ENCODE measurements around the gene C2CD4C. TPM values are rescaled to one million over a fixed set of nuclear protein-coding genes. Genes with fewer than 3 reads are reported as not detected.
"Not testable (repeated sequence)": the region's sequence is repeated elsewhere in the genome, so short reads cannot be mapped to it uniquely, and the experiment has no call there.

The C2CD4C gene
- polyA plus RNA-seq, 1 donor from 2014 or later: 21.4 TPM

DNA sequence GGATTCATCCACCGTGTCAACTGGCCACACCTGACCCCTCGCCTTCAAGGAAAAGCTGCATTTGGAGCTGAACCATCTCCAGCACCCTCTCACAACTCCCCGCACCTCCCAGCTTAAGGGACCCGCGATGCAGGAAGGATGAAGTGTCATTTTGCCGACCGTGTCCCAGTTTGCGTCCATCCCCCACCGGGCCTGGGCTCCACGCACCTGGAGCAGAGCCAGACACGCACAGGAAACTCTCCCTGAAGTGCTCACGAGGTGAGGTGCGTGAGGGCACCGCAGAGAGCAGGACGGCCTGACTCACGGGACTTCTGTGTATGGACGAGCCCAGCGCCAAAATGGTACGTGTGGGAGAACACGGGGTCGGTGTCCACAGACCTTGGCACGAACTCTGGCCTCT lies 44.7 kb upstream of the C2CD4C start:
- H3K79me2 ChIP-seq (replicated peaks; ENCODE audit: insufficient read depth, low read length): no peaks in the 10 kb centered on the region
- H2AFZ ChIP-seq (ENCODE audit: low read depth, low read length): no peak overlapping the region
- TF ChIP-seq POLR2AphosphoS5 (IDR thresholded peaks at IDR 0.05) (no peak), EZH2 (IDR thresholded peaks at IDR 0.05; ENCODE audit: borderline replicate concordance, insufficient read depth, low read length, poor library complexity, severe bottlenecking) (no peak), SMC3 (conservative IDR thresholded peaks at IDR 0.05; ENCODE audit: poor library complexity) (no peak)
- no peak overlapping the region for H3K4me2 ChIP-seq (ENCODE audit: low read length)
- H3K27ac ChIP-seq (ENCODE audit: low read length): no peak overlapping the region
- no peaks in the 10 kb centered on the region for H3K9me2 ChIP-seq (ENCODE audit: insufficient read depth, low read length)
- no peaks in the 10 kb centered on the region for H3F3A ChIP-seq (ENCODE audit: insufficient read depth, low read length, poor library complexity, severe bottlenecking)
- no peaks in the 10 kb centered on the region for H3K27me3 ChIP-seq (ENCODE audit: insufficient read depth, low read depth, low read length)
- H3K36me3 ChIP-seq (ENCODE audit: insufficient read depth, low read length): peaks cover 5% of the 10 kb centered on the region
- H3K4me3 ChIP-seq (ENCODE audit: low read length): no peak overlapping the region
- H3K9ac ChIP-seq (ENCODE audit: low read length): no peak overlapping the region
- no peaks in the 10 kb centered on the region for H4K20me1 ChIP-seq (ENCODE audit: insufficient read depth)
- no peaks in the 10 kb centered on the region for H3K9me3 ChIP-seq (ENCODE audit: low read length)

DNA sequence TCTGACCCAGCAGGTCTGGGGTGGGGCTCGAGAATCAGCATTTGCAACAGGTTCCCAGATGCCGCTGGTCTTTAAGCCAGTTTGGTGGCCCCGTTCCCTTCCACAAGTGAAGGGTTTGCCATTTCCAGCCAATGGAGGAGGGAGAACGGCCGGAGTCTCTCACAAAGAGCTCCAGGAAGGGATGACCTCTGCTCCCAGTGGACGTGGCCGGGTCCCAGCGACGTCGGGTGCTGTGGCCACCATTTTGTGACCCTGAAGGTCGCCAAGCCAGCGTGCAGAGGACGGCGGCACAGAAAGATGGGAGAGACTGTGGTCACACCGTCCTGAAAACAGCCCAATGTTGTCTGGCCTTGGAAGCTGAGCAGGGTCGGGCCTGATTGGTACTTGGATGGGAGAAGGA lies 43.9 kb upstream of the C2CD4C start:
- H3K9me3 ChIP-seq (ENCODE audit: low read length): no peaks in the 10 kb centered on the region
- H3K4me3 ChIP-seq (ENCODE audit: low read length): no peak overlapping the region
- no peaks in the 10 kb centered on the region for H3F3A ChIP-seq (ENCODE audit: insufficient read depth, low read length, poor library complexity, severe bottlenecking)
- TF ChIP-seq, protein P1, sequence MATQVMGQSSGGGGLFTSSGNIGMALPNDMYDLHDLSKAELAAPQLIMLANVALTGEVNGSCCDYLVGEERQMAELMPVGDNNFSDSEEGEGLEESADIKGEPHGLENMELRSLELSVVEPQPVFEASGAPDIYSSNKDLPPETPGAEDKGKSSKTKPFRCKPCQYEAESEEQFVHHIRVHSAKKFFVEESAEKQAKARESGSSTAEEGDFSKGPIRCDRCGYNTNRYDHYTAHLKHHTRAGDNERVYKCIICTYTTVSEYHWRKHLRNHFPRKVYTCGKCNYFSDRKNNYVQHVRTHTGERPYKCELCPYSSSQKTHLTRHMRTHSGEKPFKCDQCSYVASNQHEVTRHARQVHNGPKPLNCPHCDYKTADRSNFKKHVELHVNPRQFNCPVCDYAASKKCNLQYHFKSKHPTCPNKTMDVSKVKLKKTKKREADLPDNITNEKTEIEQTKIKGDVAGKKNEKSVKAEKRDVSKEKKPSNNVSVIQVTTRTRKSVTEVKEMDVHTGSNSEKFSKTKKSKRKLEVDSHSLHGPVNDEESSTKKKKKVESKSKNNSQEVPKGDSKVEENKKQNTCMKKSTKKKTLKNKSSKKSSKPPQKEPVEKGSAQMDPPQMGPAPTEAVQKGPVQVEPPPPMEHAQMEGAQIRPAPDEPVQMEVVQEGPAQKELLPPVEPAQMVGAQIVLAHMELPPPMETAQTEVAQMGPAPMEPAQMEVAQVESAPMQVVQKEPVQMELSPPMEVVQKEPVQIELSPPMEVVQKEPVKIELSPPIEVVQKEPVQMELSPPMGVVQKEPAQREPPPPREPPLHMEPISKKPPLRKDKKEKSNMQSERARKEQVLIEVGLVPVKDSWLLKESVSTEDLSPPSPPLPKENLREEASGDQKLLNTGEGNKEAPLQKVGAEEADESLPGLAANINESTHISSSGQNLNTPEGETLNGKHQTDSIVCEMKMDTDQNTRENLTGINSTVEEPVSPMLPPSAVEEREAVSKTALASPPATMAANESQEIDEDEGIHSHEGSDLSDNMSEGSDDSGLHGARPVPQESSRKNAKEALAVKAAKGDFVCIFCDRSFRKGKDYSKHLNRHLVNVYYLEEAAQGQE (IDR thresholded peaks at IDR 0.05; ENCODE audit: borderline replicate concordance): no peak
- TF ChIP-seq TAF1 (IDR thresholded peaks at IDR 0.05; ENCODE audit: low read depth) (no peak), SMC3 (conservative IDR thresholded peaks at IDR 0.05; ENCODE audit: poor library complexity) (no peak), RAD21 (conservative IDR thresholded peaks at IDR 0.05) (no peak), POLR2AphosphoS5 (IDR thresholded peaks at IDR 0.05) (no peak), EZH2 (IDR thresholded peaks at IDR 0.05; ENCODE audit: borderline replicate concordance, insufficient read depth, low read length, poor library complexity, severe bottlenecking) (no peak), MXI1 (conservative IDR thresholded peaks at IDR 0.05; ENCODE audit: poor library complexity, severe bottlenecking) (no peak), EP300 (conservative IDR thresholded peaks at IDR 0.05; ENCODE audit: poor library complexity, severe bottlenecking) (no peak)
- TF ChIP-seq, protein P2, sequence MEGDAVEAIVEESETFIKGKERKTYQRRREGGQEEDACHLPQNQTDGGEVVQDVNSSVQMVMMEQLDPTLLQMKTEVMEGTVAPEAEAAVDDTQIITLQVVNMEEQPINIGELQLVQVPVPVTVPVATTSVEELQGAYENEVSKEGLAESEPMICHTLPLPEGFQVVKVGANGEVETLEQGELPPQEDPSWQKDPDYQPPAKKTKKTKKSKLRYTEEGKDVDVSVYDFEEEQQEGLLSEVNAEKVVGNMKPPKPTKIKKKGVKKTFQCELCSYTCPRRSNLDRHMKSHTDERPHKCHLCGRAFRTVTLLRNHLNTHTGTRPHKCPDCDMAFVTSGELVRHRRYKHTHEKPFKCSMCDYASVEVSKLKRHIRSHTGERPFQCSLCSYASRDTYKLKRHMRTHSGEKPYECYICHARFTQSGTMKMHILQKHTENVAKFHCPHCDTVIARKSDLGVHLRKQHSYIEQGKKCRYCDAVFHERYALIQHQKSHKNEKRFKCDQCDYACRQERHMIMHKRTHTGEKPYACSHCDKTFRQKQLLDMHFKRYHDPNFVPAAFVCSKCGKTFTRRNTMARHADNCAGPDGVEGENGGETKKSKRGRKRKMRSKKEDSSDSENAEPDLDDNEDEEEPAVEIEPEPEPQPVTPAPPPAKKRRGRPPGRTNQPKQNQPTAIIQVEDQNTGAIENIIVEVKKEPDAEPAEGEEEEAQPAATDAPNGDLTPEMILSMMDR (IDR thresholded peaks at IDR 0.05; ENCODE audit: poor library complexity, severe bottlenecking): no peak
- no peak overlapping the region for H3K4me2 ChIP-seq (ENCODE audit: low read length)
- H3K27me3 ChIP-seq (ENCODE audit: insufficient read depth, low read depth, low read length): no peaks in the 10 kb centered on the region
- H3K79me2 ChIP-seq (replicated peaks; ENCODE audit: insufficient read depth, low read length): no peaks in the 10 kb centered on the region
- H2AFZ ChIP-seq (ENCODE audit: low read depth, low read length): no peak overlapping the region
- H3K27ac ChIP-seq (ENCODE audit: low read length): no peak overlapping the region
- no peaks in the 10 kb centered on the region for H3K9me2 ChIP-seq (ENCODE audit: insufficient read depth, low read length)
- no peak overlapping the region for H3K9ac ChIP-seq (ENCODE audit: low read length)
- no peaks in the 10 kb centered on the region for H4K20me1 ChIP-seq (ENCODE audit: insufficient read depth)
- H3K36me3 ChIP-seq (ENCODE audit: insufficient read depth, low read length): peaks cover 5% of the 10 kb centered on the region

DNA sequence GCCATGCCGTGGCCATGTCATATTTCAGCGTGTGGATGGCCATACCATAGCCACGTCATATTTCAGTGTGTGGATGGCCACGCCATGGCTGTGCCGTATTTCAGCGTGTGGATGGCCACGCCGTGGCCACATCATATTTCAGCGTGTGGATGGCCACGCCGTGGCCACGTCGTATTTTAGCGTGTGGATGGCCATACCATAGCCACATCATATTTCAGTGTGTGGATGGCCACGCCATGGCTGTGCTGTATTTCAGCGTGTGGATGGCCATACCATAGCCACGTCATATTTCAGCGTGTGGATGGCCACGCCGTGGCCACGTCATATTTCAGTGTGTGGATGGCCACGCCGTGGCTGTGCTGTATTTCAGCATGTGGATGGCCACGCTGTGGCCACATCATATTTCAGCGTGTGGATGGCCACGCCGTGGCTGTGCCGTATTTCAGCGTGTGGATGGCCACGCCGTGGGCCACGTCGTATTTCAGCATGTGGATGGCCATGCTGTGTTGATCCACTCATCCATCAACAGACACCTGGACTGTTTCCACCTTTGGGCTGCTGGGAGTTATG lies 42.0 kb upstream of the C2CD4C start:
- not testable (repeated sequence) for H3K79me2 ChIP-seq (replicated peaks; ENCODE audit: insufficient read depth, low read length); H4K20me1 ChIP-seq (ENCODE audit: insufficient read depth); H3K27ac ChIP-seq (ENCODE audit: low read length); H3K4me3 ChIP-seq (ENCODE audit: low read length); H3K36me3 ChIP-seq (ENCODE audit: insufficient read depth, low read length); H2AFZ ChIP-seq (ENCODE audit: low read depth, low read length); H3K9me2 ChIP-seq (ENCODE audit: insufficient read depth, low read length); H3K4me2 ChIP-seq (ENCODE audit: low read length); H3F3A ChIP-seq (ENCODE audit: insufficient read depth, low read length, poor library complexity, severe bottlenecking); H3K27me3 ChIP-seq (ENCODE audit: insufficient read depth, low read depth, low read length); H3K9ac ChIP-seq (ENCODE audit: low read length); H3K9me3 ChIP-seq (ENCODE audit: low read length)

Data from neural cell (in vitro differentiated cells).